Measurements from ENCODE around the gene COX5B. TPM values are rescaled to one million over a fixed set of nuclear protein-coding genes. Genes with fewer than 3 reads are reported as not detected.

Gene COX5B
- total and polyA plus RNA-seq, 9 of the 15 experiments (the other 6 are each of a cell fraction or from before 2014, with no cell fraction given), result 154 to 1,424 (median 487) TPM

- TF ChIP-seq ZBTB49 (CRISPR knock-in tag; IDR thresholded peaks at IDR 0.05; ENCODE audit: borderline replicate concordance) (no peak), EP400 (IDR thresholded peaks at IDR 0.05) (peak; percentile 90), WHSC1 (IDR thresholded peaks at IDR 0.05; ENCODE audit: low read length) (no peak), FOXJ3 (CRISPR knock-in tag; IDR thresholded peaks at IDR 0.05) (no peak), MECOM (CRISPR knock-in tag; IDR thresholded peaks at IDR 0.05) (no peak), NR1H2 (CRISPR knock-in tag; IDR thresholded peaks at IDR 0.05) (no peak), POLR2AphosphoS2 (IDR thresholded peaks at IDR 0.05; ENCODE audit: low read length) (no peak), AFF4 (CRISPR knock-in tag; IDR thresholded peaks at IDR 0.05) (no peak; the same call in 1 of the 2 replicates), CLOCK (CRISPR knock-in tag; IDR thresholded peaks at IDR 0.05; ENCODE audit: borderline replicate concordance) (no peak), KLF13 (tag; IDR thresholded peaks at IDR 0.05; ENCODE audit: borderline replicate concordance, low read depth) (no peak), ESRRB (CRISPR knock-in tag; IDR thresholded peaks at IDR 0.05; ENCODE audit: borderline replicate concordance) (no peak), RCOR1 (IDR thresholded peaks at IDR 0.05; ENCODE audit: borderline replicate concordance in 1 of 2, low read depth in 2 of 2, low read length in 2 of 2) (peak in 1 of 2 experiments; percentile 7; a peak in 1 of 4 replicates), ZBTB11 (CRISPR knock-in tag; IDR thresholded peaks at IDR 0.05) (peak in 1 of 3 experiments; percentile 35; a peak in 1 of 6 replicates)
Observed at GRCh38 chr2:97663962-97664635, 18.2 kb downstream of the COX5B start, which contains the start of gene ACTR1B (continued).

All from K562 (cell line).